ENCODE measurements around the gene AEBP1. TPM values are rescaled to one million over a fixed set of nuclear protein-coding genes. Genes with fewer than 3 reads are reported as not detected.

AEBP1 gene
- total RNA-seq, 2 donors from 2014 or later, result 40.4 to 219 TPM

DNA sequence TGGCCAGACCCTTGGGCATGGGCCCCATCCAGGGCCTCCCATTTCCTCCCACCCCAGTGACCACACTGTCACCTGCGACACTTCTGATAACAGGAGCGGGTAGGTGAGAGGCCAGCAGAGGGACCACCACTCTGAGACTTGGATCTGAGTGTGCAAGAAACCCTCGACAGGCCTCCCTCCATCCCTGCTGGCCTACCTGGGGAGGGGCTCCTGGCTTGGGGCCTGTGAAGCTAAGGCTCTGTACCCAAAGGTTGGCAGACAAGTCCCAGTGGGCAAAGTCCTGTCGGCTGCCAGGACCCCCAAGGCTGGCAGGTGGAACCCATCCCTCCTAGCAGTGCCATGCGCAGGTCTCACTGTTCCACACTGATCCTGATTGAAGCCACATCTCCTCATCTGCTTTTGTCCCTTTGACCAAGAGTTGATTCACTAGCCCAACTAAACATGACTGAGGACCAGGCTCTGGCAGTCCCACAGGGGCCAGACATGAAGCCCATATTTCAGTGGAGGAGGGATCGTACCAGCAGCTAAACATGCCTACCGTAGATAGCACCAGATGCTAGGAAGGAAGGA lies 37.6 kb upstream of the AEBP1 start:
- Histone ChIP-seq H3K4me1 (replicated peaks) (no peaks in the 10 kb centered on the region), H3K27ac (no peak overlapping the region), H3K27me3 (replicated peaks; ENCODE audit: insufficient read depth) (no peaks in the 10 kb centered on the region), H3K9me3 (no peaks in the 10 kb centered on the region), H3K36me3 (no peaks in the 10 kb centered on the region), H3K4me3 (no peak overlapping the region)
- WGBS, result 68% methylated on average over 7 of the region's 7 CpGs
- no peak for DNase-seq (ENCODE audit: low spot score)
- intact Hi-C loops (cut with DNase I), result no loop called here
- no peak for TF ChIP-seq POLR2A (IDR thresholded peaks at IDR 0.05)
- TF ChIP-seq POLR2AphosphoS5 (IDR thresholded peaks at IDR 0.05), result no peak
- TF ChIP-seq, protein P1, sequence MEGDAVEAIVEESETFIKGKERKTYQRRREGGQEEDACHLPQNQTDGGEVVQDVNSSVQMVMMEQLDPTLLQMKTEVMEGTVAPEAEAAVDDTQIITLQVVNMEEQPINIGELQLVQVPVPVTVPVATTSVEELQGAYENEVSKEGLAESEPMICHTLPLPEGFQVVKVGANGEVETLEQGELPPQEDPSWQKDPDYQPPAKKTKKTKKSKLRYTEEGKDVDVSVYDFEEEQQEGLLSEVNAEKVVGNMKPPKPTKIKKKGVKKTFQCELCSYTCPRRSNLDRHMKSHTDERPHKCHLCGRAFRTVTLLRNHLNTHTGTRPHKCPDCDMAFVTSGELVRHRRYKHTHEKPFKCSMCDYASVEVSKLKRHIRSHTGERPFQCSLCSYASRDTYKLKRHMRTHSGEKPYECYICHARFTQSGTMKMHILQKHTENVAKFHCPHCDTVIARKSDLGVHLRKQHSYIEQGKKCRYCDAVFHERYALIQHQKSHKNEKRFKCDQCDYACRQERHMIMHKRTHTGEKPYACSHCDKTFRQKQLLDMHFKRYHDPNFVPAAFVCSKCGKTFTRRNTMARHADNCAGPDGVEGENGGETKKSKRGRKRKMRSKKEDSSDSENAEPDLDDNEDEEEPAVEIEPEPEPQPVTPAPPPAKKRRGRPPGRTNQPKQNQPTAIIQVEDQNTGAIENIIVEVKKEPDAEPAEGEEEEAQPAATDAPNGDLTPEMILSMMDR (IDR thresholded peaks at IDR 0.05), result no peak

DNA sequence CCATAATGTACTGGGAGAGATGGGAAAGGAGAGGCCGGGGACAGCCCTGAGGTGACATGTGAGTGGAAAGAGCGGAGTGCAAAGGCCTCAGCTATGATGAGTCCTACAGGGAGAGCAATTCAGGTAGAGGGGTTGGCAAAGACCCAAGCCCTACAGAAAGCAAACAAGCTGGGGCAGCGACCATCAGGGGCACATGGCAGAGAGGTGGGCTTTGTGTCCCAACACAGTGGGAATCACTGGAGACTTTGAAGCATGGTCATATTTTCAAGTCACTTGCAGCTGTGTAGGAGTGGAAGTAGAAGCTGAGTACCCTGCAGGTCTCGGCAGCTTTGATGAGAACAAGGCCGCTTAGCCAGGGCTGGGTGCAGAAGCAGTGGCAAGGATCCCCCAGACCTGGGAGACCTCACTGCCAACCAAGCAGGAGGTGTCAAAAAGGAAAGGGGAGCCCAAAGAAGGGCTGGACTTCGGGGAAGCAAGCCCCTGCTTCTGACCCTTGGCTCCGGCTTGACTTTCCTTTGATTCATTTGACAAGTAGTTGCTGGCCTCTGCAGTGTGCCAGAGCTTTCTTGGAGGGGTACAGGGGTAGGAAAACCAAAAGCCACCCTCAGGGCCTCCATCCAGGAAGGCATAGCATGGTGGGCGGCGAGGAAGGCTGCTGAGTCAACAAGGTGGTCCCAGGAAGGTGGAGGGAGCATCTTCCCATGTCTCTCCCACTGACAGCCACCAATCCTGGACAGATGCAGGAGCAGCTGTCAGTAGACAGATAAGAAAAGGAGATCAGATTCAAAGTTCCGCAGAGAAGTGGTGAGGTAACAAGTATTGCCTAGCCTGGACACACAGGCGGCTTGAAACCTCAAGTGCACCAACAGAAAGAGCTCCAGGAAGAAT lies 36.8 kb upstream of the AEBP1 start:
- Histone ChIP-seq H3K4me3 (no peak overlapping the region), H3K9me3 (no peaks in the 10 kb centered on the region), H3K36me3 (no peaks in the 10 kb centered on the region), H3K27ac (no peak overlapping the region), H3K27me3 (replicated peaks; ENCODE audit: insufficient read depth) (no peaks in the 10 kb centered on the region), H3K4me1 (replicated peaks) (no peaks in the 10 kb centered on the region)
- DNase-seq (ENCODE audit: low spot score), result no peak
- intact Hi-C loops (cut with DNase I), result no loop called here
- 85% methylated on average over 11 of the region's 11 CpGs for WGBS
- no peak for TF ChIP-seq POLR2A (IDR thresholded peaks at IDR 0.05)
- TF ChIP-seq, protein P1 (IDR thresholded peaks at IDR 0.05), result no peak
- TF ChIP-seq POLR2AphosphoS5 (IDR thresholded peaks at IDR 0.05), result no peak

DNA sequence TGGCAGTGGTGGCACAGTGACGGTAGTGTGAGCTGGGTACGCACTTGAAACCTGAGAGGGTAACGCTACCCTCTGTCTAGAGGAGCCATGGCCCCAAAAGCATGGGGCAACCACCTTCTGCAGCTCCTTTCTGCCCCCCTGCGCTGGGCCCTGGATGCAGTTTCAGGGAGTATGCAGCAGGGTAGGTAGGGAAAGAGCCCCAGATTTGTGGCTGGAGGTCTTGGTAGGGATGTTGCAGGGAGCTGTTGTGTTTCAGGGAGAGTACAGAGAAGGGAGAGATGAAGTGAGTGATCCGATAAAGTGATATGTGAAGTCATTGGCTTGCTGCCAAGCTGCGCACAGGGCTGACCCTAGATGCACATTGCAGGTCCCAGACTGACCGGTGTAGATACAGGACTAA lies 36.1 kb upstream of the AEBP1 start:
- no peak for TF ChIP-seq POLR2AphosphoS5 (IDR thresholded peaks at IDR 0.05)
- TF ChIP-seq, protein P1 (IDR thresholded peaks at IDR 0.05), result no peak
- Histone ChIP-seq H3K4me1 (replicated peaks) (peaks cover 5% of the 10 kb centered on the region), H3K36me3 (no peaks in the 10 kb centered on the region), H3K27me3 (replicated peaks; ENCODE audit: insufficient read depth) (no peaks in the 10 kb centered on the region), H3K9me3 (no peaks in the 10 kb centered on the region), H3K4me3 (no peak overlapping the region), H3K27ac (no peak overlapping the region)
- intact Hi-C loops (cut with DNase I), result no loop called here
- 71% methylated on average over 7 of the region's 7 CpGs for WGBS
- no peak for DNase-seq (ENCODE audit: low spot score)

DNA sequence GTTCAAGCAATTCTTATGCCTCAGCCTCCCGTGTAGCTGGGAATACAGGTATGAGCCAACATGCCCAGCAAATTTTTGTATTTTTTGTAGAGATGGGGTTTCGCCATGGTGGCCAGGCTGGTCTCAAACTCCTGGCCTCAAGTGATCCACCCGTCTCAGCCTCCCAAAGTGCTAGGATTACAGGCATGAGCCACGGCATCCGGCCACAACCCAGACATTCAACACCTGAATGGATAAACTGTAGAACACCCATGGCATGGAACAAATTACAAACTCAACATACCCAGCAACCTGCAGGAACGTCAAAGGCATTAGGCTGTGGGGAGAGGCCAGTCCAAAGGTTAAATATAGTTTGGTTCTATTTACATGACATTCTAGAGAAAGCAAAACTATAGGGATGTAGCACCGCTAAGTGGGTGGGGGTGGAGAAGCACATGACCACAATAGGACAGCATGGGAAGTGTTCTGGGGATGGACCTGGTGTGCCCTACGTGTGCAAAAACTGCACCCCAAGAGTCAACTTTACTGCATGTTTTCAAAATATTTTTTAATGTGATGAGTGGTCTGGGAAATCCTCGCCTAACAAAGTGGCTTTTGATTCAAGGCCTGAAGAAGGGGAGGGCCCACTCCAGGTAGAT lies 32.3 kb upstream of the AEBP1 start:
- no peak for DNase-seq (ENCODE audit: low spot score)
- TF ChIP-seq, protein P1 (IDR thresholded peaks at IDR 0.05), result no peak
- TF ChIP-seq POLR2AphosphoS5 (IDR thresholded peaks at IDR 0.05), result no peak
- no peak for TF ChIP-seq POLR2A (IDR thresholded peaks at IDR 0.05)
- H3K27ac ChIP-seq, result peak overlapping the region in 1 of 2 donors; percentile 9
- H3K4me3 ChIP-seq, result no peak overlapping the region
- WGBS, result 79% methylated on average over 9 of the region's 9 CpGs
- H3K27me3 ChIP-seq (replicated peaks; ENCODE audit: insufficient read depth), result no peaks in the 10 kb centered on the region
- H3K36me3 ChIP-seq, result peaks cover 0 to 2% of the 10 kb centered on the region in 2 donors
- intact Hi-C loops (cut with DNase I), result loop anchor here (10.0 kb wide), 1 partner anchor 123 kb away; no protein-coding TSS in a partner anchor
- H3K4me1 ChIP-seq (replicated peaks), result peaks cover 9% of the 10 kb centered on the region
- H3K9me3 ChIP-seq, result no peaks in the 10 kb centered on the region
